ENCODE data around the gene RYR1. TPM values are rescaled to one million over a fixed set of nuclear protein-coding genes. Genes with fewer than 3 reads are reported as not detected.

Gene RYR1
- total and polyA plus RNA-seq, 2 of the 8 experiments (the other 6 are each of a cell fraction or from before 2014, with no cell fraction given): 5.8 to 11.8 TPM

- no peak overlapping the region for H2BK15ac ChIP-seq (ENCODE audit: low read length)
- peaks cover 16 to 19% of the 10 kb centered on the region in 2 experiments for H3K9me3 ChIP-seq (ENCODE audit: insufficient read depth in 2 of 2, low read depth in 1 of 2, low read length in 1 of 2)
- no peak overlapping the region for H3K14ac ChIP-seq (ENCODE audit: insufficient read length)
- H3K56ac ChIP-seq (replicated peaks; ENCODE audit: insufficient read length, low read depth, low read length): no peak overlapping the region
- no peaks in the 10 kb centered on the region for H3K23me2 ChIP-seq (ENCODE audit: low read depth, low read length)
- no peak overlapping the region for H3K27ac ChIP-seq (ENCODE audit: low read depth, low read length)
- H3K18ac ChIP-seq (ENCODE audit: extremely low read depth, low read length): no peak overlapping the region
- ChIA-PET CTCF (ENCODE audit: partially characterized antibody) (interaction anchor here (2.0 kb wide), 2 partner anchors 11 to 17 kb away, joined by 6 to 10 read pairs; no protein-coding TSS in a partner anchor), POLR2A (ENCODE audit: partially characterized antibody) (no interaction called here)
- 93% methylated on average over 3 of the region's 3 CpGs; no CpG with 5 or more reads in 1 of the 2 experiments for WGBS, 2 experiments (ENCODE audit: extremely low coverage in 1 of 2, insufficient coverage in 1 of 2, insufficient read length in 1 of 2, insufficient replicate concordance in 2 of 2, low coverage in 1 of 2, low lambda C conversion rate in 2 of 2, missing lambda C conversion rate in 1 of 2)
- FAIRE-seq (no peak), DNase-seq (ENCODE audit: low read depth in 1 of 2, low spot score in 2 of 2) (no peak)
- no peaks in the 10 kb centered on the region for H3K79me1 ChIP-seq (ENCODE audit: low read depth, low read length)
- H2BK5ac ChIP-seq (ENCODE audit: low read depth, low read length): no peak overlapping the region
- H3K27me3 ChIP-seq (replicated peaks in 1 of 4; ENCODE audit: control insufficient read depth in 3 of 4, extremely low read depth in 1 of 4, insufficient read depth in 3 of 4, low read length in 3 of 4): no peaks in the 10 kb centered on the region
- peaks cover 3 to 20% (median 13%) of the 10 kb centered on the region in 4 experiments; a peak in 6 of 8 replicates for H3K36me3 ChIP-seq (ENCODE audit: control insufficient read depth in 2 of 4, insufficient read depth in 4 of 4, low read length in 3 of 4)
- H3K23ac ChIP-seq (ENCODE audit: insufficient read length): no peak overlapping the region
- no peak overlapping the region for H2BK120ac ChIP-seq (replicated peaks; ENCODE audit: low read depth, low read length)
- H3K9ac ChIP-seq (replicated peaks in 1 of 4; ENCODE audit: extremely low read depth in 1 of 4, low read depth in 3 of 4, low read length in 3 of 4): no peak overlapping the region
- no peaks in the 10 kb centered on the region for H3K4me1 ChIP-seq (replicated peaks in 1 of 4; ENCODE audit: control insufficient read depth in 3 of 4, insufficient read depth in 4 of 4, low read length in 3 of 4)
- no peak overlapping the region for H3K4ac ChIP-seq (replicated peaks; ENCODE audit: insufficient read length, low read depth, low read length)
- no peak overlapping the region for H4K91ac ChIP-seq (replicated peaks; ENCODE audit: insufficient read length, low read length)
- H2AK5ac ChIP-seq (ENCODE audit: low read depth, low read length): no peak overlapping the region
- H3K4me3 ChIP-seq (ENCODE audit: extremely low read depth in 1 of 4, insufficient read depth in 2 of 4, low read depth in 3 of 4, low read length in 4 of 4): no peak overlapping the region
- H3K79me2 ChIP-seq (ENCODE audit: control insufficient read depth in 1 of 2, insufficient read depth in 2 of 2, low read length in 2 of 2): no peaks in the 10 kb centered on the region
- H2BK12ac ChIP-seq (ENCODE audit: low read depth, low read length): no peak overlapping the region
- H3K4me2 ChIP-seq (ENCODE audit: insufficient read depth in 1 of 2, low read depth in 2 of 2, low read length in 2 of 2): no peak overlapping the region
- H2BK20ac ChIP-seq (ENCODE audit: low read length): no peak overlapping the region
- no peak overlapping the region for H4K5ac ChIP-seq (ENCODE audit: insufficient read length, low read depth, low read length)
- H4K8ac ChIP-seq (ENCODE audit: extremely low read depth, insufficient read depth, low read length): no peak overlapping the region
- H4K20me1 ChIP-seq (replicated peaks in 1 of 2; ENCODE audit: control insufficient read depth in 1 of 2, insufficient read depth in 2 of 2, low read length in 2 of 2): peaks cover 0 to 2% of the 10 kb centered on the region in 2 experiments
- H2AFZ ChIP-seq (ENCODE audit: low read length): no peak overlapping the region
- no peak for TF ChIP-seq GABPA (IDR thresholded peaks at IDR 0.05; ENCODE audit: borderline replicate concordance, insufficient read depth, low read length)
- TF ChIP-seq NRF1 (IDR thresholded peaks at IDR 0.05; ENCODE audit: low read depth, low read length): no peak
- TF ChIP-seq SP1 (IDR thresholded peaks at IDR 0.05; ENCODE audit: low read depth, low read length): no peak
- no peak for TF ChIP-seq CBX5 (IDR thresholded peaks at IDR 0.05; ENCODE audit: low read depth, low read length)
- no peak for TF ChIP-seq HDAC6 (IDR thresholded peaks at IDR 0.05; ENCODE audit: low read depth, low read length)
- TF ChIP-seq RFX5 (IDR thresholded peaks at IDR 0.05; ENCODE audit: borderline replicate concordance, low read depth, low read length): no peak
- no peak for TF ChIP-seq USF2 (IDR thresholded peaks at IDR 0.05; ENCODE audit: low read length)
- TF ChIP-seq BACH1 (IDR thresholded peaks at IDR 0.05; ENCODE audit: low read length): no peak
- no peak for TF ChIP-seq SRF (IDR thresholded peaks at IDR 0.05; ENCODE audit: low read depth, low read length)
- no peak for TF ChIP-seq PHF8 (conservative IDR thresholded peaks at IDR 0.05; ENCODE audit: low read depth, low read length)
These were observed 99.4 kb downstream of the RYR1 start for GRCh38 chr19:38532939-38533338.
